Fibroblast of lung (primary cell): ENCODE results near the gene GAA. TPM values are rescaled to one million over a fixed set of nuclear protein-coding genes. Genes with fewer than 3 reads are reported as not detected.

Source experiments
- DNase-seq, 2 donors: peaks; one replicate each; pipeline versions ENCODE4 v3.0.0 to v3.0.0-alpha.2; 2010; ENCODE audit warnings: low read depth in 2 of 2
- H2AFZ ChIP-seq: 2 replicates; pipeline ENCODE4 v1.5.1; 2012; ENCODE audit warnings: low read length, control low read depth, inconsistent platforms
- H3K27ac ChIP-seq: 2 replicates; pipeline ENCODE4 v1.5.1; 2011; ENCODE audit warnings: low read length, control low read depth; ENCODE audit not compliant: insufficient read depth
- H3K27me3 ChIP-seq: 2 replicates; pipeline ENCODE4 v1.5.1; 2011; ENCODE audit warnings: mild to moderate bottlenecking, low read length; ENCODE audit not compliant: control insufficient read depth, insufficient read depth
- H3K36me3 ChIP-seq: 2 replicates; pipeline ENCODE4 v1.5.1; 2011; ENCODE audit warnings: low read length; ENCODE audit not compliant: control insufficient read depth, insufficient read depth
- H3K4me1 ChIP-seq: 2 replicates; pipeline ENCODE4 v1.5.1; 2011; ENCODE audit warnings: low read length; ENCODE audit not compliant: control insufficient read depth, insufficient read depth; ENCODE audit errors: extremely low read depth
- H3K4me2 ChIP-seq: 2 replicates; pipeline ENCODE4 v1.5.1; 2011; ENCODE audit warnings: low read length, control low read depth; ENCODE audit not compliant: insufficient read depth; ENCODE audit errors: extremely low read depth
- H3K4me3 ChIP-seq, 4 experiments: fragments of 200-600 bp in 1 of 4; sonication (generic) in 1 of 4; replicated peaks in 1 of 4; 2 replicates each; pipeline ENCODE4 v1.5.1; 2011 to 2016; ENCODE audit warnings: low read length in 4 of 4, low read depth in 3 of 4, mild to moderate bottlenecking in 3 of 4, control low read depth in 2 of 4, inconsistent platforms in 1 of 4, mixed read lengths in 1 of 4; ENCODE audit not compliant: insufficient read depth in 1 of 4; ENCODE audit errors: control extremely low read depth in 1 of 4
- H3K79me2 ChIP-seq: 2 replicates; pipeline ENCODE4 v1.5.1; 2012; ENCODE audit warnings: mild to moderate bottlenecking, low read length, inconsistent platforms; ENCODE audit not compliant: control insufficient read depth, insufficient read depth
- H3K9ac ChIP-seq: 2 replicates; pipeline ENCODE4 v1.5.1; 2011; ENCODE audit warnings: mild to moderate bottlenecking, low read length, control low read depth; ENCODE audit not compliant: insufficient read depth
- H3K9me3 ChIP-seq: 2 replicates; pipeline ENCODE4 v1.5.1; 2012; ENCODE audit warnings: low read depth, low read length; ENCODE audit not compliant: control insufficient read depth, insufficient read depth
- H4K20me1 ChIP-seq: 2 replicates; pipeline ENCODE4 v1.5.1; 2011; ENCODE audit warnings: low read length; ENCODE audit not compliant: control insufficient read depth, insufficient read depth; ENCODE audit errors: extremely low read depth
- EZH2 ChIP-seq: IDR thresholded peaks from 2 replicates; pipeline ENCODE4 v1.5.1; 2012; ENCODE audit warnings: low read length, control low read depth, mild to moderate bottlenecking; ENCODE audit errors: missing control alignments
- polyA plus RNA-seq, 2 donors: library from polyadenylated mRNA; depleted of rRNA in 1 of 2; stranded (reverse) in 1 of 2; unstranded in 1 of 2; fragments of >200 nt; gene quantifications; 2 replicates each; pipeline ENCODE4 v1.2.1, GENCODE V29; 2011 to 2012; ENCODE audit warnings: missing spikeins in 1 of 2
- total RNA-seq: library from RNA; depleted of rRNA; stranded (reverse); fragments of >200 nt; gene quantifications from 2 replicates; pipeline ENCODE4 v1.2.1, GENCODE V29; 2014
- TF ChIP-seq, protein P1 (sequence below), 2 donors: IDR thresholded peaks in 1 of 2; conservative IDR thresholded peaks in 1 of 2; 1 replicate in 1 of 2; 2 replicates in 1 of 2; pipeline ENCODE4 v1.5.1; 2011 to 2012; ENCODE audit warnings: low read length in 2 of 2, control low read depth in 1 of 2, inconsistent platforms in 1 of 2, low read depth in 1 of 2, mild to moderate bottlenecking in 1 of 2

Gene GAA
- total and polyA plus RNA-seq, 2 donors (not counting 1 experiment from before 2014, with no cell fraction given): 6.4 to 25.6 TPM

DNA sequence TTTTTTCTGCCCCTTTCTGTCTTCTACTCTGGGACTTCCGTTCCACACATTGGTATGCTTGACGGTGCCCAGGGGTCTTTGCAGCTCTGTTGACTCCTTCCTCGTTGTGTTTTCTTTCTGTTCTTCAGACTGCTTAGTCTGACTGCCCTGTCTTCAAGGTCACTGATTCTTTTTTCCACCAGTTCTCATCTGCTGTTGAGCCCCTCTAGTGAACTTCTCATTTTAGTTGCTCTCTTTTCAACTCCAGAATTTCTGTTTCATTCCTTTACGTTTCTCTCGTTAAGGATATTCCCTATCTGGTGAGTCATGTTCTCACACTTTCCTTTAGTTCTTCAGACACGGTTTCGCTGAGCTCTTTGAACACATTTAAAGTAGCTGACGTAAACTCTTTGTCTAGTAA lies 13.8 kb downstream of the GAA start:
- Histone ChIP-seq H3K36me3 (no peaks in the 10 kb centered on the region), H4K20me1 (no peaks in the 10 kb centered on the region), H3K4me1 (no peaks in the 10 kb centered on the region), H3K79me2 (no peaks in the 10 kb centered on the region), H2AFZ (no peak overlapping the region), H3K4me3 (no peak overlapping the region), H3K4me2 (no peak overlapping the region), H3K27ac (no peak overlapping the region), H3K9me3 (no peaks in the 10 kb centered on the region), H3K9ac (no peak overlapping the region), H3K27me3 (no peaks in the 10 kb centered on the region)
- TF ChIP-seq, protein P1, sequence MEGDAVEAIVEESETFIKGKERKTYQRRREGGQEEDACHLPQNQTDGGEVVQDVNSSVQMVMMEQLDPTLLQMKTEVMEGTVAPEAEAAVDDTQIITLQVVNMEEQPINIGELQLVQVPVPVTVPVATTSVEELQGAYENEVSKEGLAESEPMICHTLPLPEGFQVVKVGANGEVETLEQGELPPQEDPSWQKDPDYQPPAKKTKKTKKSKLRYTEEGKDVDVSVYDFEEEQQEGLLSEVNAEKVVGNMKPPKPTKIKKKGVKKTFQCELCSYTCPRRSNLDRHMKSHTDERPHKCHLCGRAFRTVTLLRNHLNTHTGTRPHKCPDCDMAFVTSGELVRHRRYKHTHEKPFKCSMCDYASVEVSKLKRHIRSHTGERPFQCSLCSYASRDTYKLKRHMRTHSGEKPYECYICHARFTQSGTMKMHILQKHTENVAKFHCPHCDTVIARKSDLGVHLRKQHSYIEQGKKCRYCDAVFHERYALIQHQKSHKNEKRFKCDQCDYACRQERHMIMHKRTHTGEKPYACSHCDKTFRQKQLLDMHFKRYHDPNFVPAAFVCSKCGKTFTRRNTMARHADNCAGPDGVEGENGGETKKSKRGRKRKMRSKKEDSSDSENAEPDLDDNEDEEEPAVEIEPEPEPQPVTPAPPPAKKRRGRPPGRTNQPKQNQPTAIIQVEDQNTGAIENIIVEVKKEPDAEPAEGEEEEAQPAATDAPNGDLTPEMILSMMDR (conservative IDR thresholded peaks at IDR 0.05 in 1 of 2, IDR thresholded peaks at IDR 0.05 in 1 of 2; ENCODE audit: low read depth in 1 of 2, low read length in 2 of 2): no peak
- no peak for TF ChIP-seq EZH2
- no peak for DNase-seq

- Histone ChIP-seq H3K4me2 (no peak overlapping the region), H3K9ac (no peak overlapping the region), H4K20me1 (no peaks in the 10 kb centered on the region), H3K4me3 (no peak overlapping the region), H2AFZ (no peak overlapping the region), H3K27ac (no peak overlapping the region), H3K36me3 (no peaks in the 10 kb centered on the region), H3K9me3 (no peaks in the 10 kb centered on the region), H3K27me3 (no peaks in the 10 kb centered on the region), H3K79me2 (no peaks in the 10 kb centered on the region), H3K4me1 (no peaks in the 10 kb centered on the region)
- TF ChIP-seq, protein P1 (conservative IDR thresholded peaks at IDR 0.05 in 1 of 2, IDR thresholded peaks at IDR 0.05 in 1 of 2; ENCODE audit: low read depth in 1 of 2, low read length in 2 of 2): no peak
- TF ChIP-seq EZH2: no peak
- peak in 1 of 2 donors; percentile 23 for DNase-seq
Observed at GRCh38 chr17:80116276-80116920, 15.0 kb downstream of the GAA start.

GRCh38 chr17:80116921-80117380 lies 15.6 kb downstream of the GAA start:
- Histone ChIP-seq H2AFZ (no peak overlapping the region), H3K4me3 (no peak overlapping the region), H3K27ac (no peak overlapping the region), H3K9ac (no peak overlapping the region), H3K27me3 (no peaks in the 10 kb centered on the region), H3K4me1 (no peaks in the 10 kb centered on the region), H3K4me2 (no peak overlapping the region), H3K9me3 (no peaks in the 10 kb centered on the region), H3K36me3 (no peaks in the 10 kb centered on the region), H3K79me2 (no peaks in the 10 kb centered on the region), H4K20me1 (no peaks in the 10 kb centered on the region)
- no peak for DNase-seq
- TF ChIP-seq EZH2: no peak
- TF ChIP-seq, protein P1 (conservative IDR thresholded peaks at IDR 0.05 in 1 of 2, IDR thresholded peaks at IDR 0.05 in 1 of 2; ENCODE audit: low read depth in 1 of 2, low read length in 2 of 2): no peak
